NCI-H1694 (cell line): ENCODE data around the gene PLA2G4F.

Source experiments
- DNase-seq: peaks from one replicate; lab custom pipeline; 2025; lab: John Stamatoyannopoulos, UW

The PLA2G4F gene

DNA sequence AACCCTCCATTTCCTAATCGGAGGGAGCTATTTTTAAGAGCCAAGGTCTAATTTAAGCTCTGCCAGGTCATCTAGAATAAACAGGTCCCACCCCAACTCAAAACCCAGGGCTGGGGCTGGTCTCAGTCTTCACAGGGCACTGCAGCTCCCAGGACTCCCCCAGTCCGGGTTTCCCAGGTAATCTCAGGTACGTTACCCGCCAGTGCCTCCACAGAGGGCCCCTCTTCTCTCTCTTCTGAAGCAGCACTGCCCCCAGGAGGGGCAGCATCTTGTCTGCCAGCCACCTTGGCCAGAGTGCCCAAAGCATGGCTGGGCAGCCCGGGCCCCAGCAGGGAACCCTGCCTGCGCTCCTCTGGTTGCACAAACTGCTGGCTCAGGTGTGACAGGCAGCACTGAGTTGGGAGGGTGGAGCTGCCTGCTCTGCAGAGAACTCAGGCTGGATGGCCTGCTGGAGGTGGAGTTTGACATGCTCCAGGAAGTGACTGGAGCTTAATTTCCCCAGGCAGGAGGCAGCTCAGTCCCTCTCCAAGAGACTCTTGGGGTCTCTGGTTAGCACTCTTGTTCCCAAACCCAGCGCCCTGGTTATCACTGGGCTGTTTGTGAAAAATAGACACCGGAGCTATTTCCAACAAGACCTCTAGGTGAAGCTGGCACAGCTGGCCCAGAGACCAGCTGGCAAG, at the start of gene PLA2G4F:
Gene PLA2G4F, minus strand, starts transcription at position 394 of the 680 bp plus-strand sequence. Its CDS starts 87 bp downstream, at position 307.
- DNase-seq: no peak

DNA sequence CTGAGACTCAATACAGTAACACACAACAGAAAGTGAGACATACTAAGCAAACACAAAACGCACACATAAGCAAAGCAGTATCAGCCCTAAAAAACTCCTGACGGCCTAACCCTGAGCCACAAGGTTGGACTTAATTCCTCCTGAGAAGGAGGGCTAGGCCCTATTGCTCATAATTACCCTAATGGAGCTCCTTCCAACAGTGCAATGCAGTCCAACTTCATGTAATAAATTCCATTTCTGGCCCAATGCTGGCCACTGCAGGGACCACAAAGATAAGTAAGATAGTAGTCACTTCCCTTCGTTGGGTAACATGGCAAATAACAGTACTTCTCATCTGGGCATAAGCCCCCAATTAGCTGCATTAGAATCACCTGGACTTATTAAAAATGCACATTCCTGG, 47.5 kb upstream of the PLA2G4F start:
- DNase-seq: no peak

- no peak for DNase-seq
Observed at GRCh38 chr15:42202653-42203052, 46.2 kb upstream of the PLA2G4F start.

DNA sequence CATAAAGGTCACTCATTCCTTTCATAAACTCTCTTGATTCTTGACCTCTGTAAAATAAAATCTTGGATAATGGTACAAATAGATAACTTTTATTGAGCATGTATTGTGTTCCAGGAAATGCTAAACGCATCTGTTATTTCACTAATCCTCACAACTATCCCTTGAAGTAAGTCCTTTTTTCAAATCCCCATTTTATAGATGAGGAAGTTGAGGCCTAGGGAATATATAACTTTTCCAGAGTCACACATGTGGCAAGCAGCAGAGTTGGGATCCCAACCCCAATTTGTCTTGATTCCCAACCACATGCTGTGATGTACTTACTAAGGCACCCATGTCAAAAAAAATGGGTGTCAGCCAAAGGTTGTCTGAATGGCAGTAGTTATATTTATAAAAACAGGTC, 45.4 kb upstream of the PLA2G4F start:
- no peak for DNase-seq

- no peak for DNase-seq
Observed at GRCh38 chr15:42199126-42199525, 42.7 kb upstream of the PLA2G4F start.

DNA sequence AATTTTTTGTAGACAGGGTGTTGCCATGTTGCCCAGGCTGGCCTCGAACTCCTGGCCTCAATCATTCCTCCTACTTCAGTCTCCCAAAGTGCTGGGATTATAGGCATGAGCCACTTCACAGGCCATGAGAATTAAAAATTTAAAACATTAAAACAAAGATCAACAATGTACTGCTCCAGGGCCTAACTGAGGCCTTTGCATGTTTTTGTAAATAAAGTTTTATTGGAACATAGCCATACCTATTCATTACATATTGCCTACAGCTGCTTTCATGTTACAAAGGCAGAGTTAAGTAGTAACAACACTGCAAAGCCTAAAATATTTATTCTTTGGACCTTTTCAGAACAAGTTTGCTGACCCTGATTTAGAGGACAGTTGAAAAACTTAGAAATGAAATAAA, 42.1 kb upstream of the PLA2G4F start:
- DNase-seq: no peak

GRCh38 chr15:42194513-42194912, 38.1 kb upstream of the PLA2G4F start:
- no peak for DNase-seq

DNA sequence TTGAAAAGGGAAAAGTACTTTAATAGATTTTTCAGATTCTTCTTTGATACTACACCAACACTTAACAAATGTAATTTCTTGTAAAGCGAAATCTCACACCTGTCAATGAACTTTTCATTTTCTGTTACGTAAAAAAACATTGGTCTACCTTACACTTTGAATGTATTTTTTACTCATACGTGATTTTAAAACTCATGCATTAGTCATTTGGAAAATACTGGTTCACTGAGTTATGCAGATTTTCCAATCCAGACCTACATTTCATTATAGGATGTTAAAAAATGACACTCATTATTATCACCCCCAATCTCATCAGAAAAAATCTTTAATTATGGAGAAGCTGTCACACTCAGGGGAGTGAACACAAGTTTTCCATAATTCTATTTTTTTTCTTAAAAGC, 36.9 kb upstream of the PLA2G4F start:
- no peak for DNase-seq

DNA sequence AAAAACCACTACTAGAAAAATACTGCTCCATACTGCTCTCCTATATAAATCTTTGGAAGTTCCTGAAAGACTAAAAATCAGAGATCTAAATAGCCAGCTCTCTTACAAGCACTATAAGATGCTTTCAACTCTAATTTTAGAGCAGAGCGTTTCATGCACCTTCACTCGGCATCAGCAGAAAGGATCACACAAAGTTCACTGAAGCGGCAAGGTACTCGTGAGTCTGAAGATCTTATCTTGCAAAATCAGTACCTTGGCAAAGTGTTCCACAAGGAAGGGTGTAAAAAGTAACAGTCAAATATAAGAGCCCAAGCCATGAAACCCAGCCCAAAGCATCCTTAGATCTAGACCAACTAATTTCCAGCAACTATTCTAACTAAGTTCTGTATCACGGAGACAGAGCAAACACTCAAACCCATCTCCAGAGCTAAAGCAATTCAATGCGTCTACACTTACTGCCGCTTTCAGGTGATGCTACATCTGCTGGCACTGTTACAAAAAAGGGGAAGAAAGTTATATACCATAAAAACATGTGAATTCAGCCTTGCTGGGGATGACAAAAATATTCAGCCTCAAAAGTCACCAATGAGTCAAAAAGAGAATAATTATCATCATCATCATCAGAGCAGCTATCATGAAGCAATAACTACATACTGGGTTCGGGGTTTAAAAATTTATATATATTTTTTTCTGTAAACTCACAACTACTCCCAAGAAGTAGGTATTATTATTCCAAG, 35.3 kb upstream of the PLA2G4F start:
- no peak for DNase-seq

GRCh38 chr15:42190370-42190769, 33.9 kb upstream of the PLA2G4F start:
- no peak for DNase-seq

GRCh38 chr15:42185801-42186200, 29.4 kb upstream of the PLA2G4F start:
- no peak for DNase-seq

DNA sequence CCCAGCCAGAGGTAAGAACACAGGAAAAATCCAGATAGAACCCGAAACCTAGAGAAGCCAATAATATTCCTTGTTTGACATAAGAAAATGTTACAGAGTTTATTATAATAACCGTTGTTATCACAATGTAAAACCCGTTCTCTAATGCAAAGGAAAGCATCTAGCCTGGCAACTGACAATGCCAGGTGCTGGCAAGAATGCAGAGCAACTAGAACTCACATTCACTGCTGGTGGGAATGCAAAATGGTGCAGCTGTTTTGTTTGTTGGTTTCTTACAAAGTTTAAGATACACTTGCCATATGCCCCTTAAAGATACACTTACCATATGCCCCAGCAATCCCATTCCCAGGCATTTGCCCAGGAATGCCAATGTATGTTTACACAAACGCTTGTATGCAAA, 28.3 kb upstream of the PLA2G4F start:
- no peak for DNase-seq

DNA sequence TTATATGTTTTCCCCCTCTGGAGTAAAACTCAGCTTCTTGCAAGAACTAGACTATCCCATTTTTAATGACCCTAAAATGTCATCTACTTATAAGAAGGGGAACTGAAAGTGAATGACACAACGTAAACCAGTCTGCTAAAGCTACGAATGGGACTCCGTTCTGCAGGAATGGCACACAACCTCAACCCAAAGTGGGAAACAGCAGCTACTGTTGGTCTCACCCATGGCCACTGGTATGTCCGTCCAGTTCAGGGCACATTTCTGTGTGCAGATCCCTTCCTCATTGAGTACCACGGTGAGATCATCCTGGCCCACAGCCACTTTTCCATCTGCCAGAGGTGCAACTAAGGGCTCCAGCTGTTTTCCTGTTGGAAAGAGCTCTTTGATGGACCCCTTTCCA, 27.9 kb upstream of the PLA2G4F start:
- no peak for DNase-seq

GRCh38 chr15:42182961-42183360, 26.5 kb upstream of the PLA2G4F start:
- DNase-seq: no peak

DNA sequence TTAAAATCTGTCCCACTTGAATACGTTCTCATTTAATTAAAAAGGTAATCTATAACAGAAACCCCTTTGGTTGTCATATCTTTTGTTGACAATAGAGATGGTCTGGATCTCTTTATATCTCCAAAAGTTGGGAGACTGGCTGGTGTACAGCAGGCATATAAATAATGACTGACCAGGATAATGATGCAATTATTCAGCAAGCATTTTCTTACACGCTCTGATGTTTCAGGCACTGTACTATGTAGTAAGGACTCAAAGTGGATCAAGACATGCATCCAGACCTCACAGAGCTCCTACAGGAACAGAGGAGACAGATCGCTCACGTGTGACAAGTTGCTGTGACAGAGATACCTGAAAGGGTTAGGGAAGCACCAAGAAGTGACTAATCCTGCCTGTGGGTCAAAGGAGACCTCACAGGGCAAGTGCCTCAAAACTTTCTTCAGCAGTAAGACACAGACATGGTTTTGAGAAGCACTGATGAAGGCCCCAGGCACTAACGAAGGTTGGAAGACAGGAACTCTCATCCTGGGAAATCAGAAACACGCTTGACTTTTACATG, 26.0 kb upstream of the PLA2G4F start:
- no peak for DNase-seq

GRCh38 chr15:42178056-42178455, 21.6 kb upstream of the PLA2G4F start:
- DNase-seq: no peak

GRCh38 chr15:42175671-42176070, 19.2 kb upstream of the PLA2G4F start:
- no peak for DNase-seq

- DNase-seq: no peak
Observed at GRCh38 chr15:42172475-42172874, 16.0 kb upstream of the PLA2G4F start.

GRCh38 chr15:42171795-42172194, 15.4 kb upstream of the PLA2G4F start:
- DNase-seq: no peak

GRCh38 chr15:42171122-42171521, 14.7 kb upstream of the PLA2G4F start:
- no peak for DNase-seq

GRCh38 chr15:42166225-42166940, 9.9 kb upstream of the PLA2G4F start:
- no peak for DNase-seq

DNA sequence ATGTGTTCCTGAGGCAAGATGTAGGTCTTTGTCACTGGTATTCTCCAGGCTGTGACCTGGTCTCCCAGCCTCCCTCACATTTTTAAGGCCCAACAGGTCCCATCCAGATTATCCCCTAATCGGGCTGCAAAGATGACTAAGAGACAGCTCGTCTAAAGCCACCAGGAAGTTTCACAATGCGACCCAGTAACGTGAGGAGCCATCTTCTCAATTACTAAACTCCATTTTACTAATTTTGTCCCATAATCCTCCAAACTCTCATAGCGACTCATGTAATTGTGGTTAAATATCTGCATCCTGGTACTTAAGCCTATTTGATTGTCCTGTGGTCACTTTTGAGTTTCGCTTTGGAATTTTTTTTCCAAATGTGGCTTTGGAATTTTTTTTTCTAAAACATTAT, 8.7 kb upstream of the PLA2G4F start:
- no peak for DNase-seq
